ENCODE data around the gene NTN1. TPM values are rescaled to one million over a fixed set of nuclear protein-coding genes. Genes with fewer than 3 reads are reported as not detected.

Gene NTN1
- total RNA-seq, 1 experiment from 2014 or later, result 17.7 TPM

DNA sequence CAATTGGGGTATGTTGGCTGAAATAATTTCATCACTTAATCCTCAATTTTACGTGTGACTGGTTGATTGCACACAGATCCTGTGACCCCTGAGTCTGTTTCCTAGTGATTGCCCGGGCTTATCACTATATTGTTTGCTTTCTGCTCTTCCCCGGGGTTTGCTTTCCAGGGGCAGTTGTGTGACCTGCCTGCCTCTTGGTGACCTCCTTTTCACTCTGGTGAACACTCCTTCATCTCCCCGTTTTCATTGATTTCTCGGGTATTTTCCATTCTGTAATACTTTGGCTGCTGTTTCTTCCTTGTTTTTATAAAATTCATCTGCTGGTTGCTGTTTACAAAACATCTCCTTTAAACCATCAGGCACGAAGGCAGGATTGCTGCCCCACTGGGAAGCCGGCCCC, 36.0 kb downstream of the NTN1 start:
- H2AFZ ChIP-seq, result no peak overlapping the region
- DNase-seq, result no peak
- ChIA-PET POLR2A (ENCODE audit: unreplicated experiment) (no interaction called here), CTCF (no interaction called here)
- H3K4me3 ChIP-seq, result no peak overlapping the region
- no peak for TF ChIP-seq CTCF (conservative IDR thresholded peaks at IDR 0.05)
- TF ChIP-seq EZH2 (IDR thresholded peaks at IDR 0.05; ENCODE audit: low read depth), result no peak
- no peak overlapping the region for H3K4me2 ChIP-seq
- H3F3A ChIP-seq (ENCODE audit: insufficient read depth, low read depth), result peaks cover 2% of the 10 kb centered on the region; the same call in 1 of the 2 replicates
- no peaks in the 10 kb centered on the region for H3K27me3 ChIP-seq (ENCODE audit: insufficient read depth, low read depth)
- H3K9me2 ChIP-seq (ENCODE audit: insufficient read depth), result no peaks in the 10 kb centered on the region
- intact Hi-C loops (cut with micrococcal nuclease; ENCODE audit: unreplicated experiment), result no loop called here
- no peaks in the 10 kb centered on the region for H3K36me3 ChIP-seq (ENCODE audit: low read depth)
- H3K9me3 ChIP-seq (ENCODE audit: insufficient read depth, low read depth), result no peaks in the 10 kb centered on the region
- no TSS peak for BruUV-seq (replicated peaks)
- H3K4me1 ChIP-seq (replicated peaks; ENCODE audit: insufficient read depth), result peaks cover 15% of the 10 kb centered on the region
- H3K79me2 ChIP-seq (ENCODE audit: low read depth), result no peaks in the 10 kb centered on the region
- no peak overlapping the region for H3K27ac ChIP-seq
- no peaks in the 10 kb centered on the region for H4K20me1 ChIP-seq (ENCODE audit: insufficient read depth)

GRCh38 chr17:9062399-9062902, 41.1 kb downstream of the NTN1 start:
- H3K9me2 ChIP-seq (ENCODE audit: insufficient read depth), result no peaks in the 10 kb centered on the region
- TF ChIP-seq EZH2 (IDR thresholded peaks at IDR 0.05; ENCODE audit: low read depth), result no peak
- no peak for TF ChIP-seq CTCF (conservative IDR thresholded peaks at IDR 0.05)
- ChIA-PET POLR2A (ENCODE audit: unreplicated experiment) (no interaction called here), CTCF (no interaction called here)
- no peaks in the 10 kb centered on the region for H3K36me3 ChIP-seq (ENCODE audit: low read depth)
- no peaks in the 10 kb centered on the region for H3K79me2 ChIP-seq (ENCODE audit: low read depth)
- DNase-seq, result no peak
- intact Hi-C loops (cut with micrococcal nuclease; ENCODE audit: unreplicated experiment), result no loop called here
- H3K4me1 ChIP-seq (replicated peaks; ENCODE audit: insufficient read depth), result peaks cover 4% of the 10 kb centered on the region; the same call in 1 of the 2 replicates
- no peaks in the 10 kb centered on the region for H3K9me3 ChIP-seq (ENCODE audit: insufficient read depth, low read depth)
- no peak overlapping the region for H3K4me2 ChIP-seq
- no peak overlapping the region for H2AFZ ChIP-seq
- no peak overlapping the region for H3K27ac ChIP-seq
- H3K27me3 ChIP-seq (ENCODE audit: insufficient read depth, low read depth), result no peaks in the 10 kb centered on the region
- H3F3A ChIP-seq (ENCODE audit: insufficient read depth, low read depth), result no peaks in the 10 kb centered on the region
- no peaks in the 10 kb centered on the region for H4K20me1 ChIP-seq (ENCODE audit: insufficient read depth)
- no TSS peak for BruUV-seq (replicated peaks)
- no peak overlapping the region for H3K4me3 ChIP-seq

- ChIA-PET POLR2A (ENCODE audit: unreplicated experiment) (no interaction called here), CTCF (no interaction called here)
- no TSS peak for BruUV-seq (replicated peaks)
- TF ChIP-seq CTCF (conservative IDR thresholded peaks at IDR 0.05) (no peak), EZH2 (IDR thresholded peaks at IDR 0.05; ENCODE audit: low read depth) (no peak)
- Histone ChIP-seq H3K79me2 (ENCODE audit: low read depth) (no peaks in the 10 kb centered on the region), H3K27me3 (ENCODE audit: insufficient read depth, low read depth) (no peaks in the 10 kb centered on the region), H3K4me2 (no peak overlapping the region), H3K9me2 (ENCODE audit: insufficient read depth) (no peaks in the 10 kb centered on the region), H3K27ac (no peak overlapping the region), H4K20me1 (ENCODE audit: insufficient read depth) (no peaks in the 10 kb centered on the region), H2AFZ (no peak overlapping the region), H3K9me3 (ENCODE audit: insufficient read depth, low read depth) (no peaks in the 10 kb centered on the region), H3K36me3 (ENCODE audit: low read depth) (no peaks in the 10 kb centered on the region), H3F3A (ENCODE audit: insufficient read depth, low read depth) (no peaks in the 10 kb centered on the region), H3K4me1 (replicated peaks; ENCODE audit: insufficient read depth) (peaks cover 4% of the 10 kb centered on the region; the same call in 1 of the 2 replicates), H3K4me3 (no peak overlapping the region)
- no peak for DNase-seq
- intact Hi-C loops (cut with micrococcal nuclease; ENCODE audit: unreplicated experiment), result no loop called here
Observed at GRCh38 chr17:9064311-9064834, 43.1 kb downstream of the NTN1 start.

All from PC-9 (cell line).